ENCODE measurements around the gene GNPNAT1. TPM values are rescaled to one million over a fixed set of nuclear protein-coding genes. Genes with fewer than 3 reads are reported as not detected.

GNPNAT1 gene
- total and polyA plus RNA-seq, 2 donors (not counting 3 experiments of a cell fraction or from before 2014, with no cell fraction given): 18.7 to 38.9 TPM

- POLR2A ChIA-PET: no interaction called here
- CTCF ChIA-PET: interaction anchor here (4.7 kb wide), 1 partner anchor 134 kb away, joined by 173 read pairs; no protein-coding TSS in a partner anchor
Measured at GRCh38 chr14:52827426-52827825, 36.0 kb upstream of the GNPNAT1 start.

GRCh38 chr14:52825085-52825484, 33.7 kb upstream of the GNPNAT1 start:
- H3K9me3 ChIP-seq (replicated peaks; ENCODE audit: control insufficient read depth, insufficient read depth, low read length): no peaks in the 10 kb centered on the region
- TF ChIP-seq, protein P1, sequence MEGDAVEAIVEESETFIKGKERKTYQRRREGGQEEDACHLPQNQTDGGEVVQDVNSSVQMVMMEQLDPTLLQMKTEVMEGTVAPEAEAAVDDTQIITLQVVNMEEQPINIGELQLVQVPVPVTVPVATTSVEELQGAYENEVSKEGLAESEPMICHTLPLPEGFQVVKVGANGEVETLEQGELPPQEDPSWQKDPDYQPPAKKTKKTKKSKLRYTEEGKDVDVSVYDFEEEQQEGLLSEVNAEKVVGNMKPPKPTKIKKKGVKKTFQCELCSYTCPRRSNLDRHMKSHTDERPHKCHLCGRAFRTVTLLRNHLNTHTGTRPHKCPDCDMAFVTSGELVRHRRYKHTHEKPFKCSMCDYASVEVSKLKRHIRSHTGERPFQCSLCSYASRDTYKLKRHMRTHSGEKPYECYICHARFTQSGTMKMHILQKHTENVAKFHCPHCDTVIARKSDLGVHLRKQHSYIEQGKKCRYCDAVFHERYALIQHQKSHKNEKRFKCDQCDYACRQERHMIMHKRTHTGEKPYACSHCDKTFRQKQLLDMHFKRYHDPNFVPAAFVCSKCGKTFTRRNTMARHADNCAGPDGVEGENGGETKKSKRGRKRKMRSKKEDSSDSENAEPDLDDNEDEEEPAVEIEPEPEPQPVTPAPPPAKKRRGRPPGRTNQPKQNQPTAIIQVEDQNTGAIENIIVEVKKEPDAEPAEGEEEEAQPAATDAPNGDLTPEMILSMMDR (IDR thresholded peaks at IDR 0.05; ENCODE audit: extremely low read depth in 1 of 2, insufficient read depth in 1 of 2, low read depth in 1 of 2, low read length in 2 of 2): no peak
- TF ChIP-seq GATA2 (IDR thresholded peaks at IDR 0.05; ENCODE audit: insufficient read depth, insufficient read length, low read depth, low read length) (no peak), POLR2AphosphoS5 (IDR thresholded peaks at IDR 0.05; ENCODE audit: insufficient read depth, low read depth, low read length) (no peak)
- no peaks in the 10 kb centered on the region for H3K27me3 ChIP-seq (ENCODE audit: control insufficient read depth in 2 of 2, insufficient read depth in 2 of 2, low read length in 2 of 2)
- no peaks in the 10 kb centered on the region for H4K20me1 ChIP-seq (replicated peaks; ENCODE audit: control insufficient read depth, extremely low read depth, insufficient read depth, low read length)
- no peak overlapping the region for H3K27ac ChIP-seq (ENCODE audit: insufficient read depth, low read depth, low read length)
- no TSS peak for BruUV-seq (replicated peaks)
- dilution Hi-C loops (cut with MboI; ENCODE audit: extremely low pct_ligation_motif_present, low sequenced_read_pairs): no loop called here
- no peaks in the 10 kb centered on the region for H3K36me3 ChIP-seq (ENCODE audit: control insufficient read depth in 2 of 2, extremely low read depth in 1 of 2, insufficient read depth in 2 of 2, low read length in 2 of 2)
- peak overlapping the region; percentile 62 for H3K4me2 ChIP-seq (ENCODE audit: insufficient read depth, low read length)
- H3K4me1 ChIP-seq (ENCODE audit: control insufficient read depth, extremely low read depth, insufficient read depth, low read length): peaks cover 4% of the 10 kb centered on the region
- no peaks in the 10 kb centered on the region for H3K79me2 ChIP-seq (ENCODE audit: control insufficient read depth, insufficient read depth, low read length)
- FAIRE-seq: peak; percentile 31
- no peaks in the 10 kb centered on the region for H3K9me1 ChIP-seq (replicated peaks; ENCODE audit: control insufficient read depth, extremely low read depth, insufficient read depth, low read length)
- peak; percentile 47 for DNase-seq (ENCODE audit: low read depth, low spot score)
- H2AFZ ChIP-seq (ENCODE audit: low read depth, low read length): peak overlapping the region; percentile 61
- intact Hi-C loops (cut with micrococcal nuclease): no loop called here
- ChIA-PET POLR2A (interaction anchor here (0.5 to 1.9 kb wide), 3 partner anchors 110 to 135 kb away, joined by 3 to 8 read pairs (median 4); no protein-coding TSS in a partner anchor), CTCF (interaction anchor here (0.6 to 4.7 kb wide), 29 partner anchors 10 to 1523 kb away, joined by 3 to 173 read pairs (median 3); partner anchors contain the start of gene FERMT2)
- no peak overlapping the region for H3K4me3 ChIP-seq (replicated peaks in 1 of 3; ENCODE audit: insufficient read depth in 1 of 3, low read depth in 1 of 3, low read length in 3 of 3)
- peak overlapping the region; percentile 4 for H3K9ac ChIP-seq (replicated peaks; ENCODE audit: extremely low read depth, insufficient read depth, low read length)

More at GRCh38 chr14:52827426-52827825, 36.0 kb upstream of the GNPNAT1 start:
- no peak overlapping the region for H3K4me3 ChIP-seq (replicated peaks in 1 of 3; ENCODE audit: insufficient read depth in 1 of 3, low read depth in 1 of 3, low read length in 3 of 3)
- no TSS peak for BruUV-seq (replicated peaks)
- intact Hi-C loops (cut with micrococcal nuclease): no loop called here
- dilution Hi-C loops (cut with MboI; ENCODE audit: extremely low pct_ligation_motif_present, low sequenced_read_pairs): no loop called here
- no peak overlapping the region for H3K27ac ChIP-seq (ENCODE audit: insufficient read depth, low read depth, low read length)
- no peak overlapping the region for H3K4me2 ChIP-seq (ENCODE audit: insufficient read depth, low read length)
- no peaks in the 10 kb centered on the region for H3K79me2 ChIP-seq (ENCODE audit: control insufficient read depth, insufficient read depth, low read length)
- no peak for FAIRE-seq
- no peaks in the 10 kb centered on the region for H3K9me1 ChIP-seq (replicated peaks; ENCODE audit: control insufficient read depth, extremely low read depth, insufficient read depth, low read length)
- DNase-seq (ENCODE audit: low read depth, low spot score): no peak
- no peaks in the 10 kb centered on the region for H3K27me3 ChIP-seq (ENCODE audit: control insufficient read depth in 2 of 2, insufficient read depth in 2 of 2, low read length in 2 of 2)
- TF ChIP-seq GATA2 (IDR thresholded peaks at IDR 0.05; ENCODE audit: insufficient read depth, insufficient read length, low read depth, low read length): no peak
- TF ChIP-seq EZH2 (IDR thresholded peaks at IDR 0.05; ENCODE audit: borderline replicate concordance, low read depth, low read length, severe bottlenecking): no peak
- TF ChIP-seq, protein P1 (IDR thresholded peaks at IDR 0.05; ENCODE audit: extremely low read depth in 1 of 2, insufficient read depth in 1 of 2, low read depth in 1 of 2, low read length in 2 of 2): no peak
- no peak overlapping the region for H3K9ac ChIP-seq (replicated peaks; ENCODE audit: extremely low read depth, insufficient read depth, low read length)
- H2AFZ ChIP-seq (ENCODE audit: low read depth, low read length): no peak overlapping the region
- no peaks in the 10 kb centered on the region for H4K20me1 ChIP-seq (replicated peaks; ENCODE audit: control insufficient read depth, extremely low read depth, insufficient read depth, low read length)
- no peaks in the 10 kb centered on the region for H3K9me3 ChIP-seq (replicated peaks; ENCODE audit: control insufficient read depth, insufficient read depth, low read length)
- peaks cover 7% of the 10 kb centered on the region for H3K4me1 ChIP-seq (ENCODE audit: control insufficient read depth, extremely low read depth, insufficient read depth, low read length)
- H3K36me3 ChIP-seq (ENCODE audit: control insufficient read depth in 2 of 2, extremely low read depth in 1 of 2, insufficient read depth in 2 of 2, low read length in 2 of 2): no peaks in the 10 kb centered on the region
